ENCODE results near the gene RIC8A. TPM values are rescaled to one million over a fixed set of nuclear protein-coding genes. Genes with fewer than 3 reads are reported as not detected.

The RIC8A gene
- total and polyA plus RNA-seq, 9 of the 15 experiments (the other 6 are each of a cell fraction or from before 2014, with no cell fraction given), result 10.7 to 108 (median 72.1) TPM

DNA sequence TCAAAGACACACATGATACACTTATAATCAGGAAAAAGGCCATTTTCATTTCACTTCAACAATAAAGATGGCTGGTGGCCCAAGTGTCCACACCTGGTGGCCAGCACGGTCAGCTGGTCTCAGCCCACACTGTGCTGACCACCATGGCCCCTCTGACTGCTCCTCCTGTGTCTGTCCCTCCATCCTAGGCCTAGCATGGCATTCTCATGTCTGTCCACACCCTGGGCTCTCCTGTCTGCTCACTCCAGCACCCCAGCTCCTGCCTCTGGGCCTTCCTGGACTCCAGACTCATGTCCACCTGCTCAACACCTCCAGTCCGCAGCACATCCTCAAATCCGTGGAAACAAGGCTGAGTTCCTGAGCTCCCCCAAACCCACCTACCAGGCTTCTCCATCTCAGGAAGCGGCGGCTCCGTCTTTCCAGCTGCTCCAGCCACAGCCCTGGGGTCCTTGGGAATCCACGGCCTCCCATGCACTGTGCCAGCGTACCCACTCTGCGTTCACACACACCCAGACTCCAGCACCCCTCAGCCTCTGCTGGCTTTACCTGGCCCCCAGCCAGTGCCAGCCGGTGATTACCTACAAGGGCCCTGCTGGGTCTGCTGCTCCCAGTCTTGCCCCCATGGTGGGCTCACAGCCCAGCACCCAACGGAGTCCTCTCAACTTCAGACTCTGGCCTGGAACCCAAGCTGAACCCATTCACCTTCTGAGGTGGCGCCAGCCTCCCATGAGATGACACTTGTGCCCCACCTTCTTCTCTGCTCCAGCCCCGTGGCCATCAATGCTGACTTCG, 14.7 kb downstream of the RIC8A start:
- FAIRE-seq, result no peak
- POLR2A ChIA-PET, result interaction anchor here (1.3 to 2.3 kb wide), 2 partner anchors 13 to 15 kb away, joined by 5 to 10 read pairs; partner anchors contain the start of genes BET1L and RIC8A
- 96% methylated on average over 14 of the region's 14 CpGs for whole genome bisulfite sequencing (ENCODE audit: insufficient coverage, low coverage, missing lambda C conversion rate)
- Histone ChIP-seq H3K27ac (ENCODE audit: extremely low read depth, low read depth, low read length) (no peak overlapping the region; the same call in 2 of the 3 replicates), H3K4me1 (replicated peaks in 1 of 2; ENCODE audit: control insufficient read depth in 2 of 2, insufficient read depth in 2 of 2, low read length in 2 of 2) (peaks cover 21 to 30% of the 10 kb centered on the region in 2 experiments; a peak in 4 of 5 replicates), H3K9me3 (replicated peaks; ENCODE audit: control insufficient read depth, insufficient read depth, low read depth, low read length) (peaks cover 21% of the 10 kb centered on the region), H2AFZ (ENCODE audit: low read depth, low read length) (no peak overlapping the region), H4K20me1 (replicated peaks; ENCODE audit: control insufficient read depth, insufficient read depth, low read length) (no peaks in the 10 kb centered on the region), H3K9ac (ENCODE audit: insufficient read depth in 1 of 2, low read depth in 2 of 2, low read length in 2 of 2) (peak overlapping the region in 1 of 2 experiments; percentile 61; a peak in 2 of 4 replicates), H3K4me3 (no peak overlapping the region), H3K4me2 (ENCODE audit: insufficient read depth, low read length) (no peak overlapping the region), H3K9me1 (ENCODE audit: control insufficient read depth, insufficient read depth, low read length) (no peaks in the 10 kb centered on the region), H3K79me2 (ENCODE audit: control insufficient read depth, insufficient read depth, low read length) (no peaks in the 10 kb centered on the region), H3K36me3 (ENCODE audit: control insufficient read depth, insufficient read depth, low read length) (peaks cover 41% of the 10 kb centered on the region; the same call in 2 of the 3 replicates), H3K27me3 (ENCODE audit: control insufficient read depth in 2 of 2, insufficient read depth in 2 of 2, low read length in 2 of 2) (no peaks in the 10 kb centered on the region)
- TF ChIP-seq TBP (optimal IDR thresholded peaks at IDR 0.05; ENCODE audit: low read depth, low read length) (no peak), ZFX (CRISPR knock-in tag; IDR thresholded peaks at IDR 0.05) (0 out of 2 replicates have a peak, but pooled peaks have one; percentile 18), RBFOX2 (IDR thresholded peaks at IDR 0.05; ENCODE audit: low read depth, low read length) (0 out of 2 replicates have a peak, but pooled peaks have one; percentile 23)
- TF ChIP-seq, protein P1, sequence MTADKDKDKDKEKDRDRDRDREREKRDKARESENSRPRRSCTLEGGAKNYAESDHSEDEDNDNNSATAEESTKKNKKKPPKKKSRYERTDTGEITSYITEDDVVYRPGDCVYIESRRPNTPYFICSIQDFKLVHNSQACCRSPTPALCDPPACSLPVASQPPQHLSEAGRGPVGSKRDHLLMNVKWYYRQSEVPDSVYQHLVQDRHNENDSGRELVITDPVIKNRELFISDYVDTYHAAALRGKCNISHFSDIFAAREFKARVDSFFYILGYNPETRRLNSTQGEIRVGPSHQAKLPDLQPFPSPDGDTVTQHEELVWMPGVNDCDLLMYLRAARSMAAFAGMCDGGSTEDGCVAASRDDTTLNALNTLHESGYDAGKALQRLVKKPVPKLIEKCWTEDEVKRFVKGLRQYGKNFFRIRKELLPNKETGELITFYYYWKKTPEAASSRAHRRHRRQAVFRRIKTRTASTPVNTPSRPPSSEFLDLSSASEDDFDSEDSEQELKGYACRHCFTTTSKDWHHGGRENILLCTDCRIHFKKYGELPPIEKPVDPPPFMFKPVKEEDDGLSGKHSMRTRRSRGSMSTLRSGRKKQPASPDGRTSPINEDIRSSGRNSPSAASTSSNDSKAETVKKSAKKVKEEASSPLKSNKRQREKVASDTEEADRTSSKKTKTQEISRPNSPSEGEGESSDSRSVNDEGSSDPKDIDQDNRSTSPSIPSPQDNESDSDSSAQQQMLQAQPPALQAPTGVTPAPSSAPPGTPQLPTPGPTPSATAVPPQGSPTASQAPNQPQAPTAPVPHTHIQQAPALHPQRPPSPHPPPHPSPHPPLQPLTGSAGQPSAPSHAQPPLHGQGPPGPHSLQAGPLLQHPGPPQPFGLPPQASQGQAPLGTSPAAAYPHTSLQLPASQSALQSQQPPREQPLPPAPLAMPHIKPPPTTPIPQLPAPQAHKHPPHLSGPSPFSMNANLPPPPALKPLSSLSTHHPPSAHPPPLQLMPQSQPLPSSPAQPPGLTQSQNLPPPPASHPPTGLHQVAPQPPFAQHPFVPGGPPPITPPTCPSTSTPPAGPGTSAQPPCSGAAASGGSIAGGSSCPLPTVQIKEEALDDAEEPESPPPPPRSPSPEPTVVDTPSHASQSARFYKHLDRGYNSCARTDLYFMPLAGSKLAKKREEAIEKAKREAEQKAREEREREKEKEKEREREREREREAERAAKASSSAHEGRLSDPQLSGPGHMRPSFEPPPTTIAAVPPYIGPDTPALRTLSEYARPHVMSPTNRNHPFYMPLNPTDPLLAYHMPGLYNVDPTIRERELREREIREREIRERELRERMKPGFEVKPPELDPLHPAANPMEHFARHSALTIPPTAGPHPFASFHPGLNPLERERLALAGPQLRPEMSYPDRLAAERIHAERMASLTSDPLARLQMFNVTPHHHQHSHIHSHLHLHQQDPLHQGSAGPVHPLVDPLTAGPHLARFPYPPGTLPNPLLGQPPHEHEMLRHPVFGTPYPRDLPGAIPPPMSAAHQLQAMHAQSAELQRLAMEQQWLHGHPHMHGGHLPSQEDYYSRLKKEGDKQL (CRISPR knock-in tag; IDR thresholded peaks at IDR 0.05; ENCODE audit: borderline replicate concordance), result no peak
- no peak for ATAC-seq
- CTCF ChIA-PET (ENCODE audit: low intra/inter-chr PET ratio), result no interaction called here
- in situ Hi-C loops (cut with MboI), result no loop called here
- BruUV-seq (replicated peaks), result no TSS peak
- no peak for DNase-seq (ENCODE audit: extremely low read depth in 1 of 4, low spot score in 3 of 4)
- intact Hi-C loops (cut with micrococcal nuclease), result no loop called here
